Activated B cell treated with CpG ODN at 0.5 μM for 24 hours (primary cell): ENCODE data around the gene MED27. TPM values are rescaled to one million over a fixed set of nuclear protein-coding genes. Genes with fewer than 3 reads are reported as not detected.

Source experiments
- ATAC-seq: fragments of 200-7000 bp; cut with Tn5 transposase; one replicate; pipeline ENCODE4 v1.10.0; 2021; ENCODE audit warnings: low read depth, mild to moderate bottlenecking, moderate library complexity
- CTCF ChIA-PET: fragments of 350-600 bp; sonication (Branson Sonifier 250); formaldehyde crosslinking; loops from one replicate; lab custom pipeline; 2021; ENCODE audit warnings: antibody characterized with exemption; lab: Charles Lee
- POLR2A ChIA-PET: fragments of 350-600 bp; sonication (Branson Sonifier 250); formaldehyde crosslinking; loops from one replicate; lab custom pipeline; 2021; ENCODE audit warnings: antibody characterized with exemption; lab: Charles Lee
- DNase-seq: peaks from one replicate; pipeline ENCODE4 v3.0.0; 2022
- H3K27ac Mint-ChIP-seq: one replicate; pipeline ENCODE4 v1.8.0; 2020; ENCODE audit warnings: mixed read lengths
- H3K27me3 Mint-ChIP-seq: one replicate; pipeline ENCODE4 v1.8.0; 2021; ENCODE audit warnings: mixed read lengths
- H3K36me3 Mint-ChIP-seq: one replicate; pipeline ENCODE4 v1.8.0; 2021; ENCODE audit warnings: low read depth, mixed read lengths
- H3K4me1 Mint-ChIP-seq: one replicate; pipeline ENCODE4 v1.8.0; 2021; ENCODE audit warnings: mixed read lengths
- H3K4me3 Mint-ChIP-seq: one replicate; pipeline ENCODE4 v1.8.0; 2020; ENCODE audit warnings: mild to moderate bottlenecking, mixed read lengths
- H3K9me3 Mint-ChIP-seq: one replicate; pipeline ENCODE4 v1.8.0; 2020; ENCODE audit warnings: mixed read lengths
- intact Hi-C: fragments of 100-400 bp; cut with micrococcal nuclease; formaldehyde crosslinking; loops from one replicate; pipeline ENCODE4 v1.15.1; 2024
- total RNA-seq: library from RNA; stranded (reverse); gene quantifications from 2 replicates; pipeline ENCODE4 v1.2.3, GENCODE V29; 2022
- TF ChIP-seq, protein P1 (sequence below): fragments of 200-600 bp; IDR thresholded peaks from one replicate; pipeline ENCODE4 v1.8.0; 2022; ENCODE audit warnings: antibody characterized with exemption, mild to moderate bottlenecking

The MED27 gene
- total RNA-seq, 1 donor from 2014 or later: 24.5 TPM

DNA sequence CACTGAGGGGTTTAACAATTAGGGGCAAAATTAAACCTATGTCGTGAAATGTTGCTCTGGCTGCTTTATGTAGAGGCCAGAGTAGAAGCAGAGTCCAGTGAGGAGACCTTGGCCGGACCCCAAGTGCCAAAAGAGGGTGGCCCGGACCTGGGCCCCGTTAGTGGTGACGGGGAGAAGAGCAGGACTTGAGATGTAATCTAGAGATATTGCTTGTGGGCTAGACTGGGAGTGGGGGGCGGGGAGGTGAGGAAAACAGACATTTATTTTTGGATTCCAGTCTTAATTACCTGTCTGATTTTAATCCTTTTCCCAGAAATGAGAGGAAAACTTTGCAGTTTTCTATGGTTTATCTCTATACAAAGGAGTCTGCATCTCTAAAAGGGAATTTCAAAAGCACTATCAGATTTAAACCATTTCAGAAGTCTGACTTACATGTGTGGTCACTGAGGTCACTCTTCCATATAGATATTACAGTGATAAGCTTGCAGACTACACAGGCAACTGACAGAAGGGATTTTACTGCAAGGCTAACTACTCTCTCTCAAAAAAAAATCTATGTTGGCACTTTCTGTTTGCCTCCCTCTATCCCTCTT is 108.1 kb downstream of the MED27 start:
- Mint-ChIP-seq H3K4me3 (no peak overlapping the region), H3K36me3 (peaks cover 7% of the 10 kb centered on the region), H3K4me1 (peaks cover 6% of the 10 kb centered on the region), H3K27ac (no peak overlapping the region), H3K27me3 (no peaks in the 10 kb centered on the region), H3K9me3 (peaks cover 2% of the 10 kb centered on the region)
- DNase-seq (no peak), ATAC-seq (no peak)
- TF ChIP-seq, protein P1, sequence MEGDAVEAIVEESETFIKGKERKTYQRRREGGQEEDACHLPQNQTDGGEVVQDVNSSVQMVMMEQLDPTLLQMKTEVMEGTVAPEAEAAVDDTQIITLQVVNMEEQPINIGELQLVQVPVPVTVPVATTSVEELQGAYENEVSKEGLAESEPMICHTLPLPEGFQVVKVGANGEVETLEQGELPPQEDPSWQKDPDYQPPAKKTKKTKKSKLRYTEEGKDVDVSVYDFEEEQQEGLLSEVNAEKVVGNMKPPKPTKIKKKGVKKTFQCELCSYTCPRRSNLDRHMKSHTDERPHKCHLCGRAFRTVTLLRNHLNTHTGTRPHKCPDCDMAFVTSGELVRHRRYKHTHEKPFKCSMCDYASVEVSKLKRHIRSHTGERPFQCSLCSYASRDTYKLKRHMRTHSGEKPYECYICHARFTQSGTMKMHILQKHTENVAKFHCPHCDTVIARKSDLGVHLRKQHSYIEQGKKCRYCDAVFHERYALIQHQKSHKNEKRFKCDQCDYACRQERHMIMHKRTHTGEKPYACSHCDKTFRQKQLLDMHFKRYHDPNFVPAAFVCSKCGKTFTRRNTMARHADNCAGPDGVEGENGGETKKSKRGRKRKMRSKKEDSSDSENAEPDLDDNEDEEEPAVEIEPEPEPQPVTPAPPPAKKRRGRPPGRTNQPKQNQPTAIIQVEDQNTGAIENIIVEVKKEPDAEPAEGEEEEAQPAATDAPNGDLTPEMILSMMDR: no peak
- ChIA-PET CTCF (no interaction called here), POLR2A (no interaction called here)
- intact Hi-C loops: no loop called here

DNA sequence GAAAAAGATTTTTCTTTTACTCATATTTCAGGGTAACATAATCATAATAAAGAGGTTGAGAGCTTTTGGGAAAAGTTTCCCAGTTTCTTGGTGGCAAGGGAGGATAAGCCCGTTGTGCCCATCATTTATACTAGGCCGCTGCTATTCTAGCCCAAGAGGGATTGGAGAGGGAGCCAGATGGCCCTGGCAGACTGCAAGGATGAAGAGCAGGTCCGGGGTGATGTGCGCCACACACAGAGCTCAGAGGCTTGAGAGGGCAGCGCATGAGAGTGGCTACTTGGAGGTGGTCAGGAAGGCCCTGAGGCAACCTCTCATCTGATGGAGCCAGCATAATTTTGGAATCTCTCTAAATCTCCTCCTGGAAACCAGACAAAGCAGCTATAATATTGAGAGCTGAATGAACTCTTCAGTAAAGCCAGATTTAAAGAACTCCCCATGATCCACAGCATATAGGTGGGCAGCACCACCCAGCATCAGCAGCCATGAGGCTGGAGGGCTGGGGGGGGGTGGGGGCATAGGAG is 110.1 kb downstream of the MED27 start:
- Mint-ChIP-seq H3K27me3 (no peaks in the 10 kb centered on the region), H3K9me3 (peaks cover 2% of the 10 kb centered on the region), H3K27ac (no peak overlapping the region), H3K36me3 (peaks cover 5% of the 10 kb centered on the region), H3K4me3 (no peak overlapping the region), H3K4me1 (no peaks in the 10 kb centered on the region)
- intact Hi-C loops: no loop called here
- ChIA-PET CTCF (no interaction called here), POLR2A (no interaction called here)
- ATAC-seq (no peak), DNase-seq (no peak)
- TF ChIP-seq, protein P1: no peak

DNA sequence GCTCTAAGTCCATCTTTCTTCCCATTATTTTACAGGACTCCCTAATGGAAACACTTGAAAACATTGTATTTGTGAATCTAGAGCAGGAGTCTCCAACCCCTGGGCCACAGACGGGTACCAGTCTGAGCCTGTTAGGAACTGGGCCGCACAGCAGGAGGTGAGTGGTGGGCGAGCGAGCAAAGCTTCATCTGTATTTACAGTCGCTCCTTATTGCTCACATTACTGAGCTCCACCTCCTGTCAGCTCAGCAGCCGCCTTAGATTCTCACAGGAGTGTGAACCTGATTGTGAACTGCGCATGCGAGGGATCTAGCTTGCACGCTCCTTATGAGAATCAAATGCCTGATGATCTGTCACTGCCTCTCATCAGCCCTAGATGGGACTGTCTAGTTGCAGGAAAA is 111.0 kb downstream of the MED27 start:
- peaks cover 11% of the 10 kb centered on the region for H3K36me3 Mint-ChIP-seq
- ATAC-seq: no peak
- intact Hi-C loops: no loop called here
- POLR2A ChIA-PET: no interaction called here
- H3K4me1 Mint-ChIP-seq: no peaks in the 10 kb centered on the region
- no peak for DNase-seq
- H3K9me3 Mint-ChIP-seq: peaks cover 2% of the 10 kb centered on the region
- no peaks in the 10 kb centered on the region for H3K27me3 Mint-ChIP-seq
- TF ChIP-seq, protein P1: no peak
- CTCF ChIA-PET: no interaction called here
- no peak overlapping the region for H3K4me3 Mint-ChIP-seq
- no peak overlapping the region for H3K27ac Mint-ChIP-seq

DNA sequence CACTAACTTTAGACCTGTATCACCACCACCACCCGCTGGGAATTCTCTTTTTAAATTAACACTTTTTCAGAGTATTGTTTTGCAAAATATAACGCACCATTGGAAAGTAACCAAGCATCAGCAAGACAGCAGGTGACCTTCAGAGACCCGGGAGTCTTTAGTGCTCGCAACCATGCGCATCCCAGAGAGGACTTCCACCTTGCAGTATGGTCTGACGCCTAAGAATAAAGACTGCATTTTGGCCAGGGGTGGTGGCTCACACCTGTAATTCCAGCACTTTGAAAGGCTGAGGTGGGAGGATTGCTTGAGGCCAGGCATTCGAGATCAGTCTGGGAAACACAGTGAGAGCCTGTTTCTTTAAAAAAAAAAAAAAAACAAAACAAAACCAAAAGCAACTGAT is 113.8 kb downstream of the MED27 start:
- no peaks in the 10 kb centered on the region for H3K27me3 Mint-ChIP-seq
- H3K9me3 Mint-ChIP-seq: no peaks in the 10 kb centered on the region
- TF ChIP-seq, protein P1: no peak
- H3K4me1 Mint-ChIP-seq: no peaks in the 10 kb centered on the region
- no peak overlapping the region for H3K27ac Mint-ChIP-seq
- no peak overlapping the region for H3K4me3 Mint-ChIP-seq
- ChIA-PET POLR2A (interaction anchor here (1.1 kb wide), 1 partner anchor 17 kb away, joined by 3 read pairs; no protein-coding TSS in a partner anchor), CTCF (no interaction called here)
- ATAC-seq: no peak
- peaks cover 8% of the 10 kb centered on the region for H3K36me3 Mint-ChIP-seq
- no peak for DNase-seq
- intact Hi-C loops: no loop called here

DNA sequence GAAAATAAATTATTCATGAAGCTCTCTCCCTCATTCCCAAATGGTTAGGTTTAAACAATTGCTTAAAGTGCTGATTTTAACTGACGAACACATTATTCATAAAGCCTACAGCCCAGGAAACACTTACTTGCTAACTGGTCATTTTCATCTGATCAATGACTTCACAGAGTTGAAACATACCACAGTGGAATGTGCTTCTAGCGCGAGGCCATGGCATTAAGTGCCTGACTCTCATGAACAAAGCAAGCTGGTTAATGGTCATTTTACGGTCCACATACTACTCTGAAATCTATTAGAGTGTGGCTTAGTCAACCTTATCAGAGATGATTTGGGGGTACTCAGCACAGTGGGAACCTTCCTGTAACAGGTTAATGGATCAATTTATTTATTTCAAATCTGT is 114.6 kb downstream of the MED27 start:
- ATAC-seq: no peak
- no peak overlapping the region for H3K4me3 Mint-ChIP-seq
- TF ChIP-seq, protein P1: no peak
- ChIA-PET POLR2A (no interaction called here), CTCF (no interaction called here)
- H3K27ac Mint-ChIP-seq: no peak overlapping the region
- no peak for DNase-seq
- H3K4me1 Mint-ChIP-seq: no peaks in the 10 kb centered on the region
- peaks cover 12% of the 10 kb centered on the region for H3K36me3 Mint-ChIP-seq
- intact Hi-C loops: no loop called here
- H3K9me3 Mint-ChIP-seq: no peaks in the 10 kb centered on the region
- H3K27me3 Mint-ChIP-seq: no peaks in the 10 kb centered on the region
